Activated CD4-positive, alpha-beta memory T cell treated with anti-CD3 and anti-CD28 coated beads, Interleukin-2, amount 10 ng/mL, durations not matched to agents 7 days and 5 days (primary cell): ENCODE measurements around the gene TMEM139. TPM values are rescaled to one million over a fixed set of nuclear protein-coding genes. Genes with fewer than 3 reads are reported as not detected.

Experiments used
- CTCF ChIA-PET: fragments of 350-600 bp; sonication (Branson Sonifier 250); formaldehyde crosslinking; loops from one replicate; lab custom pipeline; 2021; ENCODE audit warnings: antibody characterized with exemption, inconsistent platforms; lab: Charles Lee
- POLR2A ChIA-PET: fragments of 350-600 bp; sonication (Branson Sonifier 250); formaldehyde crosslinking; loops from one replicate; lab custom pipeline; 2021; ENCODE audit warnings: antibody characterized with exemption; lab: Charles Lee
- DNase-seq: peaks from one replicate; pipeline ENCODE4 v3.0.0-alpha.2; 2020
- H3K27ac Mint-ChIP-seq: one replicate; pipeline ENCODE4 v1.8.0; 2021; ENCODE audit warnings: mild to moderate bottlenecking, mixed read lengths
- H3K27me3 Mint-ChIP-seq: one replicate; pipeline ENCODE4 v1.8.0; 2021; ENCODE audit warnings: mixed read lengths
- H3K36me3 Mint-ChIP-seq: one replicate; pipeline ENCODE4 v1.8.0; 2021; ENCODE audit warnings: low read depth, mixed read lengths
- H3K4me1 Mint-ChIP-seq: one replicate; pipeline ENCODE4 v1.8.0; 2021; ENCODE audit warnings: mixed read lengths
- H3K4me3 Mint-ChIP-seq: one replicate; pipeline ENCODE4 v1.8.0; 2021; ENCODE audit warnings: mild to moderate bottlenecking, mixed read lengths
- H3K9me3 Mint-ChIP-seq: one replicate; pipeline ENCODE4 v1.8.0; 2021; ENCODE audit warnings: mixed read lengths
- total RNA-seq, 2 experiments: library from RNA; stranded (reverse); gene quantifications; one replicate each; pipeline ENCODE4 v1.2.3, GENCODE V29; 2021

Gene TMEM139
- total RNA-seq, 2 experiments from 2014 or later: 0.48 to 0.73 TPM

DNA sequence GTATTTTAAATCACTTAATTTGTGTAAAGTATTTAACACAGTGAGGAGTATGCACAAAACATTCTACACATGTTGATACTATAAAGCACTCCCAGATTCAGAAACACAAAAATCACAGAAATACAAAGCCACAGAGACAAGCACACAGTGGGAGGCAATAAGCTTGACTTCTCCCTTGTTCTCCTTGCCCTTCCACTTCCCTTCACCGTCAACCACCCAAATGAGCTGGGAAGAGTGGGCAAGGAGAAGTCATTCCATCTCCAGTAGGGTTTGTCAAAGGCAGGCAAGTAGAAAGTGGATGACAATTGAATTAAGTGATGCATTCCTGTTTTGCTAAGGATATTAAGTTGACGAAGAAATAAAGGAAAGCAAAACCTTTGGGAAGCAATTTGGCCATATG, 4.2 kb upstream of the TMEM139 start:
- no peaks in the 10 kb centered on the region for H3K36me3 Mint-ChIP-seq
- CTCF ChIA-PET: interaction anchor here (0.8 to 3.6 kb wide), 10 partner anchors 7 to 99 kb away, joined by 3 to 30 read pairs (median 8); partner anchors contain the start of genes CASP2 and GSTK1
- POLR2A ChIA-PET: interaction anchor here (1.1 to 6.4 kb wide), 8 partner anchors 7 to 104 kb away, joined by 4 to 56 read pairs (median 8); partner anchors contain the start of genes CASP2 and GSTK1
- H3K9me3 Mint-ChIP-seq: no peaks in the 10 kb centered on the region
- DNase-seq: no peak
- H3K4me1 Mint-ChIP-seq: peaks cover 43% of the 10 kb centered on the region
- H3K27me3 Mint-ChIP-seq: no peaks in the 10 kb centered on the region
- H3K4me3 Mint-ChIP-seq: peak overlapping the region; percentile 22
- H3K27ac Mint-ChIP-seq: peak overlapping the region; percentile 70

DNA sequence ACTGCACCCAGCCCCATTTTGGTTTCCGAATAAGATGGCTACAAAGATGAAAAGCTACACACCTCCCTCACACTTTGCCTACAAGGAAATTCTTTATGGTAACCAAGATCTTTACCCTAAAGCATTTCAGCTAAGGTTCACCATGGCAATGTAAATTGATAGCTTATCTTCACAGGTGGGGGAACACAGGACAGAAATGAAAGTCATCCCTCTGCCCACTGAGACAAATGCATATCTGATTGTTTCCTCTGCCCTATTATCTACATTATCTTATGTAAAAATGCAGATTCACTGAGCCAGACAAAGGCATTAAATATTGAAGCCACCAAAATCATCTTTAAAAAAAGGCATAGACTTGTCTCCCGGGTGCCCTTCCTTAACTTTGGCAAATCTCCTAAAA, 3.2 kb upstream of the TMEM139 start:
- H3K9me3 Mint-ChIP-seq: peaks cover under 1% of the 10 kb centered on the region
- POLR2A ChIA-PET: interaction anchor here (1.5 to 6.4 kb wide), 3 partner anchors 17 to 41 kb away, joined by 3 to 56 read pairs (median 14); partner anchors contain the start of gene GSTK1
- CTCF ChIA-PET: interaction anchor here (1.1 to 3.6 kb wide), 5 partner anchors 18 to 41 kb away, joined by 3 to 30 read pairs (median 9); no protein-coding TSS in a partner anchor
- no peak overlapping the region for H3K4me3 Mint-ChIP-seq
- H3K4me1 Mint-ChIP-seq: peaks cover 43% of the 10 kb centered on the region
- no peak for DNase-seq
- no peaks in the 10 kb centered on the region for H3K36me3 Mint-ChIP-seq
- H3K27ac Mint-ChIP-seq: no peak overlapping the region
- H3K27me3 Mint-ChIP-seq: no peaks in the 10 kb centered on the region

DNA sequence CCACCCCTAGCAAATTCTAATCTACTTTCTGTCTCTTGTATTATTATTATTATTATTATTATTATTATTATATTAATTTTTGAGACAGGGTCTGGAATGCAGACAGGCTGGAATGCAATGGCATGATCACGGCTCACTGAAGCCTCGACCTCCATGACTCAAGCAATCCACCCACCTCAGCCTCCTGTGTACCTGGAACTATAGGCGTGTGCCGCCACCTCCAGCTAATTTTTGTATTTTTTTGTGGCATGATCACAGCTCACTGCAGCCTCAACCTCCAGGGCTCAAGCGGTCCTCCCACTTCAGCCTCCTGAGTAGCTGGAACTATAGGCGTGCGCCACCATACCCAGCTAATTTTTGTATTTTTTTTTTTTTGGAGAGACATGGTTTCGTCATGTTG, 2.6 kb upstream of the TMEM139 start:
- POLR2A ChIA-PET: interaction anchor here (1.5 to 6.4 kb wide), 2 partner anchors 18 to 42 kb away, joined by 3 to 56 read pairs; partner anchors contain the start of gene GSTK1
- peaks cover 48% of the 10 kb centered on the region for H3K4me1 Mint-ChIP-seq
- DNase-seq: no peak

DNA sequence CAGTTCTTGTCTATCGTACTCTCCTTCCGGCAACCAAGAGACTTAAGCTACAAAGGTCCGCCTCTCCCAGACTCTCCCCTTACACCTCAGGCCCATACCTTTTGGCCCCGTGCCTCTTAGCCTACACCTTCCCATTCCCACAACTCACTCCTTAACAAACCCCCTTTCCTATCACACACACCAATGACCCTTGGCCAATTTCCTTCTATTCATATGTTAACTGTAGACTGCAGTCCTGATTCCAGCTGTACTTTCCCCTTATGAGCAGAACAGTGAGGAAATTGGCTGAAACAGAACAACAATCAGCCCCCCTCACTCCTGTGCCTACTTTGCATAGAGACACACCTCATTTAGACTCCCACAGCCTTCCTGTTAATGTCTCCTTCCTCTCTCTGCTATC, 1.4 kb upstream of the TMEM139 start:
- no peaks in the 10 kb centered on the region for H3K27me3 Mint-ChIP-seq
- H3K27ac Mint-ChIP-seq: no peak overlapping the region
- no peak for DNase-seq
- peaks cover 58% of the 10 kb centered on the region for H3K4me1 Mint-ChIP-seq
- POLR2A ChIA-PET: interaction anchor here (6.4 kb wide), 1 partner anchor 19 kb away, joined by 56 read pairs; the partner anchor contains the start of gene GSTK1
- H3K4me3 Mint-ChIP-seq: no peak overlapping the region
- peaks cover 7% of the 10 kb centered on the region for H3K9me3 Mint-ChIP-seq
- CTCF ChIA-PET: interaction anchor here (1.0 to 1.2 kb wide), 2 partner anchors 38 to 43 kb away, joined by 3 to 5 read pairs; no protein-coding TSS in a partner anchor
- H3K36me3 Mint-ChIP-seq: peaks cover 8% of the 10 kb centered on the region

More for the DNA sequence above, 2.6 kb upstream of the TMEM139 start:
- H3K9me3 Mint-ChIP-seq: peaks cover 3% of the 10 kb centered on the region
- H3K36me3 Mint-ChIP-seq: peaks cover 3% of the 10 kb centered on the region
- CTCF ChIA-PET: interaction anchor here (1.1 to 3.6 kb wide), 2 partner anchors 17 to 42 kb away, joined by 3 to 30 read pairs; no protein-coding TSS in a partner anchor
- H3K27ac Mint-ChIP-seq: no peak overlapping the region
- no peaks in the 10 kb centered on the region for H3K27me3 Mint-ChIP-seq
- H3K4me3 Mint-ChIP-seq: no peak overlapping the region

DNA sequence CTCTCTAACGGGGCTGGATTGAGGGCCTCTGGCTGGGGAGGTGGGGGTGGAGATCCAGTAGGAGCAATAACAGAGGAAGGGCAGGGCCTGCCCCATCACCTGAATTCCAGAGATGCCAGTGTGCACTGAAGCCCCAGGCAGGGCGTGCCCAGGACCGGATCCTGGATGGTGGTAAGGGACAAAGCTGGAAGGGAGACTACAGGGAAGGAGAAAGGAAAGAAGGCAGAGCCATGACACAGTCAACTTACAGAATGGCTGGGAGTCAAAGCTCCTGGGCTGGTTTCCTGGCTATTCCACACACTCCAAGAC, 666 bp downstream of the TMEM139 start:
- Mint-ChIP-seq H3K4me3 (no peak overlapping the region), H3K4me1 (peaks cover 49% of the 10 kb centered on the region), H3K36me3 (peaks cover 26% of the 10 kb centered on the region), H3K27ac (no peak overlapping the region), H3K9me3 (peaks cover 7% of the 10 kb centered on the region), H3K27me3 (no peaks in the 10 kb centered on the region)
- ChIA-PET POLR2A (interaction anchor here (0.9 to 1.1 kb wide), 2 partner anchors 22 to 41 kb away, joined by 4 to 6 read pairs; partner anchors contain the start of gene GSTK1), CTCF (no interaction called here)
- DNase-seq: no peak

DNA sequence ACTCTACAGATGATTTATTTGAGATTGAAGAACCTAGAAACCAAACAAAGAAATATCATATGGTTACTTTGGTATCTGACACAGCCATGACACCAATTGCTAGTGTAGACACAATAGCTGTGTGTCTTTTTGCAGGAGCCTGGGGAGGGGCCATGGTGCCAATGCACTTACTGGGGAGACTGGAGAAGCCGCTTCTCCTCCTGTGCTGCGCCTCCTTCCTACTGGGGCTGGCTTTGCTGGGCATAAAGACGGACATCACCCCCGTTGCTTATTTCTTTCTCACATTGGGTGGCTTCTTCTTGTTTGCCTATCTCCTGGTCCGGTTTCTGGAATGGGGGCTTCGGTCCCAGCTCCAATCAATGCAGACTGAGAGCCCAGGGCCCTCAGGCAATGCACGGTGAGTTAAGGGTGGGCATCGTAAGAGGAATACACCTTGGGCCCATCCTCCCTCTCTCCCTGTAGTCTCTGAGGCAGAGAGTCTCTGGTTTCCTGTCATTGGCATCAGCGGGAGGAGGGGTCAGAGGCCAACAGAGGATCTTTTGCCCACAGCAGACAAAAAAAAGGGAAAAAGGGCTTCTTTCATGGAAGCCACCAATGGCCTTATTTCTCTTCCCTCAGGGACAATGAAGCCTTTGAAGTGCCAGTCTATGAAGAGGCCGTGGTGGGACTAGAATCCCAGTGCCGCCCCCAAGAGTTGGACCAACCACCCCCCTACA, 1.2 kb downstream of the TMEM139 start:
- CTCF ChIA-PET: no interaction called here
- Mint-ChIP-seq H3K27me3 (no peaks in the 10 kb centered on the region), H3K9me3 (peaks cover 7% of the 10 kb centered on the region), H3K27ac (no peak overlapping the region), H3K4me3 (no peak overlapping the region), H3K36me3 (peaks cover 32% of the 10 kb centered on the region), H3K4me1 (peaks cover 49% of the 10 kb centered on the region)
- DNase-seq: no peak
- POLR2A ChIA-PET: interaction anchor here (0.8 to 2.5 kb wide), 5 partner anchors 10 to 42 kb away, joined by 3 to 56 read pairs (median 4); partner anchors contain the start of gene GSTK1

DNA sequence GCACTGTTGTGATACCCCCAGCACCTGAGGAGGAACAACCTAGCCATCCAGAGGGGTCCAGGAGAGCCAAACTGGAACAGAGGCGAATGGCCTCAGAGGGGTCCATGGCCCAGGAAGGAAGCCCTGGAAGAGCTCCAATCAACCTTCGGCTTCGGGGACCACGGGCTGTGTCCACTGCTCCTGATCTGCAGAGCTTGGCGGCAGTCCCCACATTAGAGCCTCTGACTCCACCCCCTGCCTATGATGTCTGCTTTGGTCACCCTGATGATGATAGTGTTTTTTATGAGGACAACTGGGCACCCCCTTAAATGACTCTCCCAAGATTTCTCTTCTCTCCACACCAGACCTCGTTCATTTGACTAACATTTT, 1.7 kb downstream of the TMEM139 start:
- Mint-ChIP-seq H3K4me1 (peaks cover 52% of the 10 kb centered on the region), H3K27ac (peak overlapping the region; percentile 42), H3K36me3 (peaks cover 37% of the 10 kb centered on the region), H3K9me3 (peaks cover 7% of the 10 kb centered on the region), H3K4me3 (no peak overlapping the region), H3K27me3 (no peaks in the 10 kb centered on the region)
- ChIA-PET POLR2A (interaction anchor here (0.8 to 2.5 kb wide), 7 partner anchors 9 to 42 kb away, joined by 3 to 56 read pairs (median 7); partner anchors contain the start of gene GSTK1), CTCF (interaction anchor here (2.1 kb wide), 1 partner anchor 46 kb away, joined by 16 read pairs; no protein-coding TSS in a partner anchor)
- no peak for DNase-seq

DNA sequence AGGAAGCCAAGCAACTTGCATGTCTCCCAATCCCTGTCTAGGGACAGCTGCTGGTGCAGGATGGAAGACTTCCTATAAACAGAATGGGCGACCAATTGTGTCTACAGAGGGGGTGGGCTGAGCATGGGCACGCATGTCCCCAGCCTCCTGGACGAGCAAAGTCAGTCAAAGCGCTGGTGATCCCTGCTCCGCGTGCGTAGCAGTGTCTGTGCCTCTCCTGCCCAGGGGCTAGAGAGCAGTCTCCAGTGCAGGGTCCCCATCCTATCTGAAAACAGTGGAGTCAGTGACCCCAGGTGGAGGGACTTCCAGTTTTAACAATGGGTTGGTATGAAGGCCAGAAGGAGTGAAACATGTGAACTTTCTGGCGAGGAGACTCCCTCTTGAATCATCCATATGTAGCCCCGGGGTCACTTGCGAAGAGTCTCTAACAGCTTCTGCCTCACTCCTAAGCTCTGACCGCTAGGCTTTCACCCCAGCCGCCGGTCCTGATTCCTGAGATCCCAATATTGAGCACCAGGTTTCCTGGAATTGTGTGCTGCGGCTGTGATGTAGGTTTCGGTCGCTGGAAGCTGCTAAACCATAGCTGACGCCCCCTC, 2.7 kb downstream of the TMEM139 start:
- Mint-ChIP-seq H3K36me3 (peaks cover 44% of the 10 kb centered on the region), H3K4me1 (peaks cover 54% of the 10 kb centered on the region)
- CTCF ChIA-PET: interaction anchor here (0.7 to 2.1 kb wide), 17 partner anchors 8 to 120 kb away, joined by 3 to 16 read pairs (median 4); partner anchors contain the start of gene GSTK1

DNA sequence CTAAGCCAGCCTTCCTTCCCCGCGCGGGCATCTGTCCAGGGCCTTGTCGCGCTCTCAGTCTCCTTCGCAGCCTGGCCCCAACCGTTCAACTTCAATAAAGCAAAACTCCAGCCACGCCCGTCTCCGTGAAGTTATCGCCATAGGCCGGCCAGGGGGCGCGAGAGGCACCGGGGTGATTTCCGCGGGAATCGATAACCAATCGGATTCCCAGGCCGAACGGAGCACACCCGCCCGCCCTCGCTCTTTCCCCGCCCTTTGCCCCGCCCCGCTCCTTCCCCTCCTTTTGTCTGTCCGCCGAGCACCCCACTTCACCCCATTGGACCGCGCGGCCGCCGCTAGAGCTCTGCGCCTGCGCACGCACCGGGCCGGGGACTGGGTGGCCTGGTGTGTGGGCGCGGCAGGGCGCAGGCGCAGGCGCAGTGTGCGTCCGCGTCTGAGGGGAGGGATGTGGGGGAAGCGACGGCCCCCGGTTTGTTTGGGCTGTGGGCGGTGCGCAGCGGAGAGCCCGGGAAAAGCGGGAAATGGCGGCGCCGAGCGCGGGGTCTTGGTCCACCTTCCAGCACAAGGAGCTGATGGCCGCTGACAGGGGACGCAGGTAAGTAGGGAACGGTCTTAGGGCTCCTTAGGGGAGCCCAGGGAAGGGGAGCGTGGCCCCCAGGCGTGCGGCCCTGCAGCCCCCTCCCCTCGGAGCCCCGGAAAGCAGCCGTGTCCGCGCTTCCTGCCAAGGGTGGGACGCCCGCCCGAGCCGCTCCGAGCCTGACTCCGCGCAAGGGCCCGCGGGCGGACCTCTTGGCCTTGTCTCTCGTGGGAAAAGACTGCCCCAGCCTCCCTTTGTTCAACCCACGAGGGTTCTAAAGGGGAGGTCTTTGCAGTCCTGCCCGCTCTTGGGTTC, 3.4 kb downstream of the TMEM139 start, which contains the start of gene CASP2:
Gene CASP2 (plus strand): TSS at position 417 of the 892 bp plus-strand sequence. CDS start 105 bp downstream, at position 522.
- H3K27me3 Mint-ChIP-seq: no peaks in the 10 kb centered on the region
- peaks cover 7% of the 10 kb centered on the region for H3K9me3 Mint-ChIP-seq
- ChIA-PET CTCF (interaction anchor here (0.7 to 2.1 kb wide), 18 partner anchors 9 to 119 kb away, joined by 3 to 16 read pairs (median 4); partner anchors contain the start of gene GSTK1), POLR2A (interaction anchor here (0.6 to 2.5 kb wide), 29 partner anchors 8 to 1550 kb away, joined by 3 to 56 read pairs (median 7); partner anchors contain the start of genes GSTK1 and SSBP1)
- H3K36me3 Mint-ChIP-seq: peaks cover 50% of the 10 kb centered on the region
- peak within 1 kb of the TSS; percentile 82 for H3K27ac Mint-ChIP-seq
- H3K4me3 Mint-ChIP-seq: peak within 1 kb of the TSS; percentile 89
- H3K4me1 Mint-ChIP-seq: peaks cover 55% of the 10 kb centered on the region
- peak; percentile 99 for DNase-seq

More for the DNA sequence above, 2.7 kb downstream of the TMEM139 start:
- Mint-ChIP-seq H3K9me3 (peaks cover 7% of the 10 kb centered on the region), H3K4me3 (peak overlapping the region; percentile 89), H3K27ac (peak overlapping the region; percentile 82), H3K27me3 (no peaks in the 10 kb centered on the region)
- no peak for DNase-seq
- POLR2A ChIA-PET: interaction anchor here (0.6 to 2.5 kb wide), 26 partner anchors 8 to 1549 kb away, joined by 3 to 56 read pairs (median 7); partner anchors contain the start of genes GSTK1 and SSBP1

DNA sequence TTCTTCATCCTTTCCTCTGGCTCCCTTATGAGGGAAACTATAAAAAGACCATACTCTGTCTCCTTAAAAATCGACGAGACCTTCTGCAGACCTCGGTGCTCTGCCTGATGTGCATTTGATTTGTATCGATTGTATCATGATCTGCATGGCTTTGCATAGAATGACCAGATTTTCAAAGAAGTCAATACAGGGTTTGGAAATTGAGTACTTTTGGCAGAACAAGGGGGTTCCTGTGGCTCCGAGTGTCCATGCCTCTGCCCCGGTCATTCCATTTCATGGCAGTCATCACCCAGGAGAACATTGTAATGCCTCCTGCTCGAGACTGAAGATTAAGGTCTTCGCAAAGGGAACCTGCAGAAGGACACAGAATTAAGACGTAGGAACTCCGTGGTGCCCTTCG, 4.1 kb downstream of the TMEM139 start:
- POLR2A ChIA-PET: interaction anchor here (0.8 to 2.5 kb wide), 22 partner anchors 7 to 481 kb away, joined by 3 to 56 read pairs (median 8); partner anchors contain the start of gene GSTK1
- Mint-ChIP-seq H3K36me3 (peaks cover 56% of the 10 kb centered on the region), H3K27ac (peak overlapping the region; percentile 79), H3K4me1 (peaks cover 53% of the 10 kb centered on the region), H3K9me3 (peaks cover 7% of the 10 kb centered on the region), H3K4me3 (peak overlapping the region; percentile 89), H3K27me3 (no peaks in the 10 kb centered on the region)
- no peak for DNase-seq
- CTCF ChIA-PET: interaction anchor here (0.8 to 14.0 kb wide), 9 partner anchors 9 to 91 kb away, joined by 4 to 250 read pairs (median 11); partner anchors contain the start of gene GSTK1

DNA sequence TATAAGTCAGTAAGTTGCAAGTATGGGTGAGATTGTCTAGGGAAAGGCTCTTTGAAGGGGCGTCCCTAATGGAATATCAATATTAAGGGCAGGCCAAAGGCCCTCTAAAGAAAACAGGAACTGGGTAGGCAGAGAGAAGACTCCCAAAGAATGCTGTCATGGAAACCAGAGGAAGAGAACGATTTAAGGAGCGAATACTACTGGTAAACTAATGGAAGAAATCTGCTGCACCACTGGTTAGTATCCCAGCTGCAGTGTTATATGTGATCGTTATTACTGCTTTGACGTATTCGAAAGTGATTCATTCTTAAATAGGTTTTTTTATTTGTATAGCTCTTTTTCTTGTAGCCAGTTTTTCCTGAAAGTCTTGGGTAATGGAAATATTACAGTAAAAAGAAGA, 4.7 kb downstream of the TMEM139 start:
- peaks cover 7% of the 10 kb centered on the region for H3K9me3 Mint-ChIP-seq
- H3K4me3 Mint-ChIP-seq: peak overlapping the region; percentile 89
- POLR2A ChIA-PET: interaction anchor here (0.6 to 5.2 kb wide), 12 partner anchors 8 to 93 kb away, joined by 3 to 43 read pairs (median 4); partner anchors contain the start of gene GSTK1
- H3K4me1 Mint-ChIP-seq: peaks cover 54% of the 10 kb centered on the region
- H3K27me3 Mint-ChIP-seq: no peaks in the 10 kb centered on the region
- peak overlapping the region; percentile 79 for H3K27ac Mint-ChIP-seq
- CTCF ChIA-PET: interaction anchor here (0.7 to 14.0 kb wide), 5 partner anchors 10 to 56 kb away, joined by 3 to 250 read pairs (median 6); partner anchors contain the start of gene GSTK1
- DNase-seq: no peak
- H3K36me3 Mint-ChIP-seq: peaks cover 62% of the 10 kb centered on the region
